ENCODE measurements around the gene ZNF460.

- TF ChIP-seq CTCF (IDR thresholded peaks at IDR 0.05) (no peak), POLR2A (IDR thresholded peaks at IDR 0.05) (no peak)
Measured at GRCh38 chr19:57273014-57273413, 7.3 kb upstream of the ZNF460 start.
